GM18873 (cell line): ENCODE measurements around the gene ZNF446.
A peak's percentile ranks its signal among the peaks of the same experiment; 100 is the strongest.

ENCODE experiments used
- ATAC-seq: cut with Tn5 transposase; IDR thresholded peaks from one replicate; pipeline ENCODE4 v1.9.1; 2021; ENCODE audit warnings: mild to moderate bottlenecking, moderate library complexity, moderate number of reproducible peaks; ENCODE audit not compliant: unreplicated experiment, low FRiP score

The ZNF446 gene

GRCh38 chr19:58519355-58520256, 43.5 kb downstream of the ZNF446 start, which contains the start of gene ZBTB45:
Gene ZBTB45 (minus strand): TSS chr19:58519810. CDS start chr19:58517673, 2,137 bp downstream.
- ATAC-seq = peak; percentile 86

- ATAC-seq = no peak
Observed at GRCh38 chr19:58520257-58520599, 44.1 kb downstream of the ZNF446 start.

- ATAC-seq = no peak
Observed at GRCh38 chr19:58521651-58522050, 45.5 kb downstream of the ZNF446 start.

GRCh38 chr19:58522709-58523108, 46.6 kb downstream of the ZNF446 start:
- no peak for ATAC-seq

GRCh38 chr19:58529405-58529804, 53.3 kb downstream of the ZNF446 start:
- ATAC-seq = no peak
